Urothelium cell line (cell line): Measurements from ENCODE around the gene CDRT15.
"Not testable (repeated sequence)": the region's sequence is repeated elsewhere in the genome, so short reads cannot be mapped to it uniquely, and the experiment has no call there.

Experiments used
- DNase-seq: peaks from one replicate; pipeline ENCODE4 v3.0.0; 2011; ENCODE audit warnings: low spot score, mixed read lengths
- FAIRE-seq: peaks from 2 replicates; lab custom pipeline; 2011; peaks lifted over from hg19 to GRCh38; lab: Jason Lieb, UNC

Gene CDRT15

DNA sequence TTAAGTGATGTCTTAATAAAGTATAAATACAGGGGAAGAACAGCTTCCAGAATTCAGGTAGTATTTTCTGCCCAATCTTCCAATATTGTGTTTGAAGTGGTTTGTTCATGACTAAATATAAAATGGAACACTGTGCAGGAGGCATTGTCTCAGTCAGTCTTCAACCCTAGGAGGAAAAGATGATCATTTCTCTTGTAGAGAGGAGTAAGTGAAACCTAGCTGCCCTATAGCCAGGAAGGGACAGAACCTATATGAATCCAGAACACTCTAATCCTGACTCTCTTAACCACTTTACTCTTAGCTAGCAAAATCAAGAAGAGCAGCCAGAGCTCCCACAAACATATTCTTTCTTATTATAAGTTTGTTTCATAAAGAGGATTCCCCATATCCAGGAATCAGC is 45.2 kb downstream of the CDRT15 start:
- not testable (repeated sequence) for FAIRE-seq, DNase-seq

DNA sequence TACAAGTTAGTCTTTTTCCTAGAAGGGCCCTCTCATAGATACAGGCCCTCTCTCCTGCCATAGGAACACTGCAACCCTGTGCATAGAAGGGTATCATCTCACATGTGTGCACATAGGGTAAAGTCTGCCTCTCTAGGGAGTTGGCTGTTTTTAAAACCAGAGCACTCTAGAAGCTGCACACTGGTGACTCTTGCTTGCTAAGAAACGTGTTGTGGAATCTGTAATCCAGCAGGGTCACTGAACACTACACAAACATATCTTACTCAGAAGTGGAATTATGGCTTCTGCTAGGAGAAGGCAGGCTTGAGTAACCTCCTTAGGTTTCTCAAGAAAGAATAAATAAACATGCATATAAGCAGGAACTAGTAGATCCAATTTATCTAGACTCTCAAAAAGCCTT is 45.9 kb downstream of the CDRT15 start:
- DNase-seq, FAIRE-seq: not testable (repeated sequence)

DNA sequence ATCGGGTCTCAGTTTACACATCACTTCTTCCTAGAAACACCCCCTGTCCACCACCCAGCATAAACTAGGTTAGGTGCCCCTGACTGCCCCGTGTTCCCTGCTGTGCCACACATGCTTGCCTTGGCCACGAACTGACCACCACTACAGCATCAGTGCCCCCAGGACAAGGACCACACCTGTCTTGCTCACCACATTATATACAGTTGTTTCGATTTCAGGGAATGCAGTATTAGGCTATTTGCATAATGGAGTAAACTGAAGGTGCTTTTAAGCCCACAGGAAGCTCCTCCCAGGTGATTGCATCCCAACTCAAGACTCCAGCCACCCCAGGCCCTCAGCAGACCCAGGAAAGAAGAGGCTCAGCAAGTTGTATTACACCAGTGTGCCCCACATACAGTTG is 50.2 kb downstream of the CDRT15 start:
- not testable (repeated sequence) for FAIRE-seq

More for the DNA sequence above, 50.2 kb downstream of the CDRT15 start:
- DNase-seq = not testable (repeated sequence)
